Stimulated activated CD8-positive, alpha-beta memory T cell treated with anti-CD3 and anti-CD28 coated beads, Interleukin-15, amount 100 ng/mL, for 4 hours (primary cell): ENCODE measurements around the gene ZC3H10.
"Not testable (repeated sequence)": the region's sequence is repeated elsewhere in the genome, so short reads cannot be mapped to it uniquely, and the experiment has no call there.

Experiments
- DNase-seq, 2 donors: peaks; one replicate each; pipeline ENCODE4 v3.0.0-alpha.2; 2020; ENCODE audit warnings: low read depth in 2 of 2

Gene ZC3H10, protein sequence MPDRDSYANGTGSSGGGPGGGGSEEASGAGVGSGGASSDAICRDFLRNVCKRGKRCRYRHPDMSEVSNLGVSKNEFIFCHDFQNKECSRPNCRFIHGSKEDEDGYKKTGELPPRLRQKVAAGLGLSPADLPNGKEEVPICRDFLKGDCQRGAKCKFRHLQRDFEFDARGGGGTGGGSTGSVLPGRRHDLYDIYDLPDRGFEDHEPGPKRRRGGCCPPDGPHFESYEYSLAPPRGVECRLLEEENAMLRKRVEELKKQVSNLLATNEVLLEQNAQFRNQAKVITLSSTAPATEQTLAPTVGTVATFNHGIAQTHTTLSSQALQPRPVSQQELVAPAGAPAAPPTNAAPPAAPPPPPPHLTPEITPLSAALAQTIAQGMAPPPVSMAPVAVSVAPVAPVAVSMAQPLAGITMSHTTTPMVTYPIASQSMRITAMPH

DNA sequence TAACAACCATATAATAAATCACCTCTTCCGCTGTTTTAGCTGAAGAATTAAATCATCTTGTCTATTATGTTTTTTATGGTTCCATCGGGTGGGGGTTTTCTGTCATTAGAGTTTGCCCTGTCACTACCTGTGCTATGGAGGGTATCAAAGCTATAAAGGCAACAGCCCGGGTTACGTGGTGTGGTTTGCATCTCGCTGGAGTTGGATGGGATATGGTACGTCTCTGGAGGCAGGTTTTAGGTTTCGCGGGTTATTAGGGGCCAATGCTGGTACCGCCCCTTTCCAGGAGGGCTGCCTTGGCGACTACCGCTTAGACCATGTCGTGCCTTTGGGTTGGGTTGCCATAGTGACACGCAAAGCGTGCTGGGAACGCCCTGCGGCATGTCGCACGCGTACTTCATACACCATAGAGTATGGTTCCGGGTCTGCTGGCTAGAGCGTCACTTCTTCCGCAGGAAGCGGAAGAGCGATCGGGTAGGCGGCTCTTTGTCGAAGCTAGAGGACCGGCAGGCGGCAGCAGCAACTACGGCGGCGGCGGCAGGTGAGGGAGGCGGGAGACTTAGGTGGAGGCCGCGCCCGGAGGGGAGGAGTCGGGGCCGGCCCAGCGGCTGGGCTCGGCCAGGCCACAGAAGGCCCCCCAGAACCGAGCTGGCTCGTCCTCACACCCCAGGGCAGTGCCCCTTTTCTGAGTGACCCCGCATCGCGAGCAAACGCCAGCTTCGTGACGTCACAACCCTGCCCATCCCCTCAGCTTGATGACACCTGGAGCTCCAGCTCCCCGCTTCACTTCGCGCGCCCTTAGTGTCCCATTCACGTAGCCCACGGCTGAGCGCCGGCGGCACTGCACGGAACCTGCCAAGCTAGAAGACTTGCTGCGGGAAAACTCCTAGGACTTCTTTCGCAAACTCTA lies at the start of gene ZC3H10:
ZC3H10 (plus strand) TSS at position 489 of the 910 bp plus-strand sequence. CDS start 2,297 bp downstream, outside the sequence.
- peak; percentile 94 to 96 for DNase-seq

DNA sequence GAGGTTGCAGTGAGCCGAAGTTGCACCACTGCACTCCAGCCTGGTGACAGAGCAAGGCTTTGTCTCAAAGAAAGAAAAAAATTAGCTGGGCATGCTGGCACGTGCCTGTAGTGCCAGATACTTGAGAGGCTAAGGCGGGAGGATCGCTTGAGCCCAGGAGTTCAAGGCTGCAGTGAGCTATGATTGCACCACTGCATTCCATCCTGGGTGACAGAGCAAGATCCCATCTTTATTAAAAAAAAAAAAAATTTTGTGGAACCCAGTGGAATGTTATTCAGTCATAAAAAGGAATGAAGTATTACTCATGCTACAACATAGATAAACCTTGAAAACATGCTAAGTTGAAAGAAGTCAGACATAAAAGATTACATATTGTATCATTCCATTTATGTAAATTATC lies 46.4 kb upstream of the ZC3H10 start:
- no peak for DNase-seq

DNA sequence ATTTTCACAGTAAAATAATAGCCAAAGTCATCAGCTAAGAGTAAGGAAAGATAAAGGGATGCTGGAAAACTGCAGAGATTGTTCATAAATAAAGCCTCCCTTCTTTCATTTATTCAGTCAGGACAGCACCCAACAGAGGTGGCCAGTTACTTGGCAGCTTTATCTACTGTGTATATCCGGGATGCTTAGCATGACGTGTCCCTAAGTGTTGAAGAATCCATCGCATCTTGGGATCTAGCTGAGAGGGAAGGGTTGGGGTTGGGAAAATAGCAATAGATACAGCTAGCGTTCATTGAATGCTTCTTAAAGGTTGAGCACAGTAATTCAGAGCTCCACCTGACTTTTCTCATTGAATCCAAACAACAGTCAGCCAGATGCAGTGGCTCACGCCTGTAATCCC lies 43.7 kb upstream of the ZC3H10 start:
- DNase-seq, result no peak

- not testable (repeated sequence) for DNase-seq
Measured at GRCh38 chr12:56077966-56078365, 40.1 kb upstream of the ZC3H10 start.

GRCh38 chr12:56078427-56078826 lies 39.6 kb upstream of the ZC3H10 start:
- DNase-seq, result no peak

DNA sequence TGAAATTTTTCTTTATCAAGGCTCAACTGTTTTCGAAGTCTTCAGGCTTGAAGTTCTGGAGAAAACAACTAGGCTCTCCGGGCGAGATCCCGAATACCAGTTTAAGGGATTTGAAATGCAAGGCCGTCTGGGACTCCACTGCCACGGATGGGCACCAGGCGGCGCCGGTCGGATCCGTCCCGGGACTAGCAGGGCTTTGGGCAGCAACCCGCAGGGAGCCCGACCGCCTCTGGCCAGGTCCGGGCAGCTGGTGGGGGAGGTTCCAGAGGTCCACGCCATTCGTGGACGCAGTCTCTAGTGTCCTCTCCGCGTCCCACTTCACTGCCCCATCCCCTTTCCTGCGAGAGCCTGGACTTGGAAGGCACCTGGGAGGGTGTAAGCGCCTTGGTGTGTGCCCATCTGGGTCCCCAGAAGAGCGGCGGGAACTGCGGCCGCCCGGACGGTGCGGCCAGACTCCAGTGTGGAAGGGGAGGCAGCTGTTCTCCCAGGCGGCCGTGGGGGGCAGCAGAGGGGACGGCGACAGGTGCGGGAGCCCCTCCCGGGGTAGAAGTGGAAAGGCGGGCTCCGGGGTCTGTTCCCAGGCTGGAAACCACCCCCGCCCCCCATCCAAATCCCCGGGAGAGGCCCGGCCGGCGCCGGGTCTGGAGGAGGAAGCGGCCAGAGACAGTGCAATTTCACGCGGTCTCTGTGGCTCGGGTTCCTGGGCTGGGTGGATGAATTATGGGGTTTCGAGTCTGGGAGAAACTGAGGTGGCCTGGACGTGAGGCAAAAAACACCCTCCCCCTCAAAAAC lies 38.9 kb upstream of the ZC3H10 start:
- DNase-seq, result peak in 1 of 2 donors; percentile 13

GRCh38 chr12:56079723-56080555 lies 38.1 kb upstream of the ZC3H10 start, which contains the start of gene ERBB3:
Gene ERBB3, plus strand, starts transcription at chr12:56080165. Its CDS starts 136 bp downstream, at chr12:56080301.
- peak; percentile 43 to 55 for DNase-seq

DNA sequence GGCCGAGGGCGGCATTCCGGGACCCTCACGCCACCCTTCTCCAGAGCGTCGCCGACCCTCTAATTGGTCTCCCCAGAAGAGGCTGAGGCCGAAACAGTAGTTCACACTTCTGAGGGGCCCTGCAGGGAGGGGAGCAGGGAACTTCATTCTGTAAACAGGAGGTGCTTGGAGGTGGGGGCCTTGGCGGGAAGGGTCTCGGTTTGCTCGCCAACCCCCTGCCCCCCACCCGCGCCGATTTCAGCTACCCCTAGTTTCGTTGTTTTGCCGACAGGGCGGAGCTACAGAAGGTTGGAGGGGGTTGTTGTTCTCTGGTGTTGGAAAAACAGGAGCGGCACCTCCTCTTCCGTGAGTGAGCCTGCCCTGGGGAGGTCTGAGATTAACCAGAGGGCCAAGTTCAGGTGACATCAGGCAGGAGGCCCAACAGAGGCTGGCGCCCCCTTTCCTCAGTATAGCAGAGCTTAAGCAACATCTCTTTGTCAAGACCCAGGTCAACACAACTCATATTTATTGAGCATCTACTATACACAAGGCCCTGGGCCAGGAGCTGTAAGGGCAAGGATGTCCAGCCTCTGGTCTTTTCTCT lies 37.4 kb upstream of the ZC3H10 start:
- DNase-seq, result no peak

DNA sequence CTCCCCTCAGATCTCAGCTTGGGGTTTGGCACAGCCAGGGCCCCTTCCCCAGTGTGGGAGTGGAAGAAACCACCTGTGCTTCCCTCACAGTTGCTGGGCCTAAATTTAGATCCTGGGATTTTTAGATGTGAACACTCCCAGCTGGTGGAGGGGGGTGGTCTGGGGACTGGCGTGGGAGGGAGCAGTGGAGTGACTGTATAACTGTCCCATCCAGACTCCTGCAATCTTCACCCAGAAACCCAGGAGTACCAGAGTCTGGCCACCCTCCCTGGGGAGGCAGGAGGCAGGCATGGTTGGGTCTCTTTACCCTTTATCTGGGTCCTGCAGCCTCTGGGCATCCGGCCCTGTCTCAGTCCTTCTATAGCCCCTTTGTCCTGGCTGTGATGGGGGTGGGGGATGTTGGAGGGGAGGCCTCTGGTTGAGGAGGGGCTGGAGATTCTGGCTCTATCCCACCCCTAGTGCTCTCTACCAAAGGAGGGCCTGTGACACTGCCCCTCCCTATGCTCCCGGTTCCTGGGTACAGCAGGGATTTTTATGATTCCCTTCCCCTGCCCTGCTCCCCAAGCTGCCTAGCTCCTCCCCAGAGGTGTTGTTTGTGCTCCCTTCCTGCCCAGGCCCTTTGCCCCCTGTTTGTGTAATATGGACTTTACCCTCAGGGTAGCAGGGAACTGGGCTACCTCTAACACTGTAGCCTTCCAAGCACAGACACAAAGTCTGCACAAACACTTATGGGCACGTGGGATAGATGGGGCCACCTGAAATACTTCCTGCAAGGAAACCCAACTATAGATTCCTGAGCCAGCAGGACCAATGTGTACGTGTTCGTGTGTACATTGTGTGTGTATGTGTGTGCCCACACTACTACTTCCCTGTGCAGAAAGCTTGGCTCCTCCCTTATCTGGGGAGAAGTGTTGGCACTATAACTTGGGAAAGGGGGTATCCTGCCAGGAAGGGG lies 36.4 kb upstream of the ZC3H10 start:
- no peak for DNase-seq

DNA sequence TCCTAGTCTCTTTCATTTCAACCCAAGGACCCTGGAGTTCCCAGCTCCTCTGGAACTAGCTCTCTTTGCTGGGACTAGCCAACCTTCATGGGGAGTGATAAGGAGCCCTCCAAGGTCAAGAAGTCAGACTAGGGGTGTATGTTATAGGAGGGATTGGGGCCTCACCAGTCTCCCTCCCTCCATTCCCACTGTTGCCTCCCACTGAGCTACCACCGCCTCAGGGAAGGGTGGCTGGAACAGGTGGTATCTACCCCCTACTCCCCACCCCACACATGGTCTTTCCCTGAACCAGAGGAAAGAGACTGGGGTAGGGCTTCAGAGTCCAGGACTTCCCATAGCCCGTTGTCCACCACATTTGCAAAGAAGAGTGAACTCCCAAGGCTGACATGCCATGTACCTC lies 35.7 kb upstream of the ZC3H10 start:
- DNase-seq, result no peak

DNA sequence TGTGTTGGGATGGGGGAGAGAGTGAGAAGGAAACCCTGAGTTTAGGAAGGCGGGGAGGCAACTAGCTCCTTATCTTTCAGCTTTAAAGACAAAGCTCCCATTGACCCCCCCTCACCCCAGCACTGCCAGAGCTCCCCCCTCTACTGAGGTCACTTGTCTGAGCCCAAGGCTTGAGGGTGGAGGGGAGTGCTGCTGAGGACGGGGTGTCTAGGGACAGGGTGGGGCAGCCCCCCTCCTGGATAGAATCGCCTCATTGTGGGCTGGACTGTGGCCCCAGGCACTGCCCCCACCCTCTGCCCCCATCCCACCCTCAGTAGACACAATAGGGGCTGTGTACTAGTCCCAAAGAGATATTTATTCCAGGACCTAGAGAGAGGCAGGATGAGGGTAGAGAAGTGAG lies 35.1 kb upstream of the ZC3H10 start:
- no peak for DNase-seq

GRCh38 chr12:56084958-56085543 lies 33.0 kb upstream of the ZC3H10 start:
- no peak for DNase-seq

DNA sequence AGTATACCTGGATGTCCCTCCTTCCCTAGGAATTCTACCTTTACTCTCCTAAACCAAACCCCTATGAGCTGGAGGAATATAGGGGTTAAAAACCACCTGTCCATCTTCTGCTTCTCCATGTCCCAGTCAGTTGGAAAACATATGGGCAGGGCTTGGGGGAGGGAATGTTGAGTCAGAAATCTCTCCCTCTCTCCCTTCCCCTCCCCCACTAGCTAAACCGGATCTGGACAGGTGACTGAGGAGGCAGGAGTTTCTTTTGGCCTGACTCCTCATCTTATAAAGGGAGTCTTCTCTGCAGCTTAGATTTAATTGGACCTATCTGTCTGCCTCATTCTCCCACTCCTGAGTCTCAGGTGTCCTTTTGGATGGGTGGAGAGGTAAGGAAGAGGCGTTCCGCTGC lies 32.0 kb upstream of the ZC3H10 start:
- DNase-seq, result no peak

DNA sequence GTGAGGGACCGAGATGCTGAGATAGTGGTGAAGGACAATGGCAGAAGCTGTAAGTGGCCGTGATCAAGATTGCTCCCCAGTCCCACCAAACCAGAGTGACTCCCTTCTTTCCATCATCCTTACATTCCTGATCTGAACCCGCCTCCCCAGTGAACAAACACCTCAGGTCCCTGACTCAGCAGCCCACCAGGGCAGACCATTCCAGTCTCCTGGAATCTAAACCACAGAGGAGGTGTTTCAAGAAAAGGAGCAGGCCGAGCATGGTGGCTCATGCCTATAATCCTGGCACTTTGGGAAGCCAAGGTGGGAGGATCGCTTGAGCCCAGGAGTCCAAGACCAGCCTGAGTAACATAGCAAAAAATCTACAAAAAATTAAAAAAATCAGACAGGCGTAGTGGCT lies 31.5 kb upstream of the ZC3H10 start:
- DNase-seq, result no peak

DNA sequence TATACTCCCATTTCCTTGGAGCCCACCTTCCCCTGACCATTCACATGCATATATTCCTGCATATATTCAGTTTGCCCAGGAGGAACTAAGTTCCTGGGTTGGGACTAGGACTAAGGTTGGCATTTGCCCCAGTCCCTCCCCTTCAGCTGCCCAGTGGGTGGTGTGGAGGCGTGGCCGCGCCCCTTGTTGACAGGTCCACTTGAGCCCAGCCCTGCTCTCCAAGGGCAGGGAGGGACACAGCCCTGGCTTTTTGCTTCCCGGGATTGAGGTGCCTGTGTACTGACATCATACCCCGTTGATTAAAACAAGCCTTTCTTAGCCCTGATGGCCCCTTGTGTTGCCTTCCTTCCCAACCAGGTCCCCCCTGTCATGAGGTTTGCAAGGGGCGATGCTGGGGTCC lies 30.8 kb upstream of the ZC3H10 start:
- no peak for DNase-seq

DNA sequence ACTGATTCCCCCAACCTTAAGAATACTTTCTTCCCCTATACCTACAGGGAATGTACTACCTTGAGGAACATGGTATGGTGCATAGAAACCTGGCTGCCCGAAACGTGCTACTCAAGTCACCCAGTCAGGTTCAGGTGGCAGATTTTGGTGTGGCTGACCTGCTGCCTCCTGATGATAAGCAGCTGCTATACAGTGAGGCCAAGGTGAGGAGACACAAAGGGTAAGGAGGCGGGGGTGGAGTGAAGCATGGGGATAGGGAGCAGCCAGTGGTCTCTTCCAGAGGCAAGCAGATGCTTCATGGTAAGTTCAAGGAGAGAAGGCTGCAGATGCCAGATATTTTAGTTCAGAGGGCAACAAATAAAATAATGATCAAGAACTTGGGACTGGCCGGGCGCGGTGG lies 20.3 kb upstream of the ZC3H10 start:
- DNase-seq, result no peak

- no peak for DNase-seq
Measured at GRCh38 chr12:56098592-56098991, 19.5 kb upstream of the ZC3H10 start.

DNA sequence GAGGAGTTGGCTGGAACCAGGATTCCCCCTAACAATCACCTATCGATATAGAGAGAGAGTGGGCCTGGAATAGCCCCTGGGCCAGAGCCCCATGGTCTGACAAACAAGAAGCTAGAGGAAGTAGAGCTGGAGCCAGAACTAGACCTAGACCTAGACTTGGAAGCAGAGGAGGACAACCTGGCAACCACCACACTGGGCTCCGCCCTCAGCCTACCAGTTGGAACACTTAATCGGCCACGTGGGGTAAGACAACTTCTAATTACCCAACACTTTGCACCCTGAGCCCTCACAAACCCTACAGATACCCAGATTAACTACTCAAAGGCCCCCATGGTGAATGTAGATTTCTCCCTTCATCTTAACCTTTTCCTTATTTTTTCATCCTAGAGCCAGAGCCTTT lies 18.3 kb upstream of the ZC3H10 start:
- no peak for DNase-seq

DNA sequence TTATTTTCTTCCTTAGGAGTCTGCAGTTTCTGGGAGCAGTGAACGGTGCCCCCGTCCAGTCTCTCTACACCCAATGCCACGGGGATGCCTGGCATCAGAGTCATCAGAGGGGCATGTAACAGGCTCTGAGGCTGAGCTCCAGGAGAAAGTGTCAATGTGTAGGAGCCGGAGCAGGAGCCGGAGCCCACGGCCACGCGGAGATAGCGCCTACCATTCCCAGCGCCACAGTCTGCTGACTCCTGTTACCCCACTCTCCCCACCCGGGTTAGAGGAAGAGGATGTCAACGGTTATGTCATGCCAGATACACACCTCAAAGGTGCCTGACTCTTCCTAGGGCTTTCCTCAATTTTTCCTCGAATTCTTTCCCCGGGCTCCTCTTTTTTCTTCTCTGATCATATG lies 17.0 kb upstream of the ZC3H10 start:
- DNase-seq, result no peak
